Stimulated activated naive CD8-positive, alpha-beta T cell treated with anti-CD3 and anti-CD28 coated beads, Interleukin-15, Interleukin-2, amounts not matched to agents 100 ng/mL and 50 ng/mL, for 24 hours (primary cell): ENCODE data around the gene MAP4K2.
A peak's percentile ranks its signal among the peaks of the same experiment; 100 is the strongest.
"Not testable (repeated sequence)": the region's sequence is repeated elsewhere in the genome, so short reads cannot be mapped to it uniquely, and the experiment has no call there.

Source experiments
- H3K27ac Mint-ChIP-seq: one replicate; pipeline ENCODE4 v1.8.0; 2021; ENCODE audit warnings: mild to moderate bottlenecking, mixed read lengths
- H3K27me3 Mint-ChIP-seq: one replicate; pipeline ENCODE4 v1.8.0; 2021; ENCODE audit warnings: mixed read lengths
- H3K36me3 Mint-ChIP-seq: one replicate; pipeline ENCODE4 v1.8.0; 2021; ENCODE audit warnings: low read depth, mixed read lengths
- H3K4me1 Mint-ChIP-seq: one replicate; pipeline ENCODE4 v1.8.0; 2021; ENCODE audit warnings: low read depth, mixed read lengths
- H3K4me3 Mint-ChIP-seq: one replicate; pipeline ENCODE4 v1.8.0; 2021; ENCODE audit warnings: mild to moderate bottlenecking, mixed read lengths
- H3K9me3 Mint-ChIP-seq: one replicate; pipeline ENCODE4 v1.8.0; 2021; ENCODE audit warnings: mixed read lengths

The MAP4K2 gene

DNA sequence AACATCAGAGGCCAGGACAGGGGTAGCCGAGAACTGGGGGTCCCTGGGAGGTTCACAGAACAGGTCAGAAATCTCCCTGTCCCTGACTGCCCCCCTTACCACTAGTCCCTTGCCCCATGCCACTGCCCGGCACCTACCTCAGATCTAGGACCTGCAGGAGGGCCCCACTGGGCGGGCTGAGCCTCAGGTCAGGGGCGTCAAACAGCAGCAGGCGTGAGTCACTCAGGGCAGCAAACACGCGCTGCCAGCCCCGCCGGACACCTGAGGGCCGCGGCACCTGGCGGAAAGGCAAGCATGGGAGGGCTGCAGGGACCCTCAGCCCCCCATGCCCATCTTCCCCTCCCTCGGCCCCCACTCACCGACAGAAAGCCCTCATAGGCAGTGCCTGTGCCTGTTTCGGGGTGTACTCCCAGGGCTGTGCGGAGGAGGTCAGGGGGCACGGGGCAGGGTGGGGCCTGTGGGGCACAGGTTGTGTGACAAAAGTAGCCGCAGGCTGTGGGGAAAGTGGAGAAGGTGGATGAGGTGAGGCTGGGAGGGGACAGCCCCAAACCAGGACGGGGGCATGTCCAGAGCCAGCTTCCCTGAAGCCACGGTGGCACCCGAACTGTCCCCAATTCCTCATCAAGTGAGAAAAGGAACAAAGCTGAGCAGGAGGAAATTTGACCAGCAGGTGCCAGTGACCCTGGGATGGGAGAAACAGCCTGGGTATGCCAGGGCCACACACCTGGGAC is 29.6 kb upstream of the MAP4K2 start:
- no peak overlapping the region for H3K4me3 Mint-ChIP-seq
- H3K9me3 Mint-ChIP-seq: no peaks in the 10 kb centered on the region
- no peaks in the 10 kb centered on the region for H3K27me3 Mint-ChIP-seq
- H3K4me1 Mint-ChIP-seq: no peaks in the 10 kb centered on the region
- H3K27ac Mint-ChIP-seq: no peak overlapping the region
- no peaks in the 10 kb centered on the region for H3K36me3 Mint-ChIP-seq

DNA sequence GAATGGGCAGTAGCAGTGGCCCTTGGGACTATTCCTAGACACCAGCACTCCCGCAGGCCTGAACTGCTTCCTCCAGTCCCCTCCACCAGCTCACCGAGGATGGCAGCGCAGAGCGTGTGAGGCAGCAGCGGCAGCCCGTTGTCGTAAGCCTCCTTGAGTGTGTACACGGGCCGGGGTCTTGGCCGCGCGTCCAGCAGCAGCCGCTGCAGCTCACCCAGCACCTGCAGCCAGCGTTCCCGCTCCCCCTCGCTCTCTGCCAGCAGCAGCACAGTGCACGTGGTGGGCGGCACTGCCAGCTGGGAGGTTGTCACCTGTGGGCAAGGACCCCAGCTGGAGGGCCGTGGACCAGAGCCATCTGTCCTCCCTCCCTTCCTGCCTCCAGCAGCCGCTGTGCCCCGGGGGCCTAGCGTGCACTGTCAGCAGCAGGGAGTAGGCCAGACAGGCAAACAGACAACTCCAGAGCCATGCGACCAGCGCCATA is 28.4 kb upstream of the MAP4K2 start:
- H3K27ac Mint-ChIP-seq: no peak overlapping the region
- no peaks in the 10 kb centered on the region for H3K27me3 Mint-ChIP-seq
- H3K36me3 Mint-ChIP-seq: no peaks in the 10 kb centered on the region
- no peaks in the 10 kb centered on the region for H3K9me3 Mint-ChIP-seq
- H3K4me3 Mint-ChIP-seq: no peak overlapping the region
- H3K4me1 Mint-ChIP-seq: no peaks in the 10 kb centered on the region

GRCh38 chr11:64829536-64830251 is 26.7 kb upstream of the MAP4K2 start:
- Mint-ChIP-seq H3K27ac (no peak overlapping the region), H3K9me3 (no peaks in the 10 kb centered on the region), H3K27me3 (no peaks in the 10 kb centered on the region), H3K4me3 (no peak overlapping the region), H3K4me1 (no peaks in the 10 kb centered on the region), H3K36me3 (no peaks in the 10 kb centered on the region)

GRCh38 chr11:64827451-64827839 is 24.4 kb upstream of the MAP4K2 start:
- H3K27me3 Mint-ChIP-seq: no peaks in the 10 kb centered on the region
- no peaks in the 10 kb centered on the region for H3K9me3 Mint-ChIP-seq
- H3K4me1 Mint-ChIP-seq: no peaks in the 10 kb centered on the region
- no peak overlapping the region for H3K4me3 Mint-ChIP-seq
- no peak overlapping the region for H3K27ac Mint-ChIP-seq
- no peaks in the 10 kb centered on the region for H3K36me3 Mint-ChIP-seq

DNA sequence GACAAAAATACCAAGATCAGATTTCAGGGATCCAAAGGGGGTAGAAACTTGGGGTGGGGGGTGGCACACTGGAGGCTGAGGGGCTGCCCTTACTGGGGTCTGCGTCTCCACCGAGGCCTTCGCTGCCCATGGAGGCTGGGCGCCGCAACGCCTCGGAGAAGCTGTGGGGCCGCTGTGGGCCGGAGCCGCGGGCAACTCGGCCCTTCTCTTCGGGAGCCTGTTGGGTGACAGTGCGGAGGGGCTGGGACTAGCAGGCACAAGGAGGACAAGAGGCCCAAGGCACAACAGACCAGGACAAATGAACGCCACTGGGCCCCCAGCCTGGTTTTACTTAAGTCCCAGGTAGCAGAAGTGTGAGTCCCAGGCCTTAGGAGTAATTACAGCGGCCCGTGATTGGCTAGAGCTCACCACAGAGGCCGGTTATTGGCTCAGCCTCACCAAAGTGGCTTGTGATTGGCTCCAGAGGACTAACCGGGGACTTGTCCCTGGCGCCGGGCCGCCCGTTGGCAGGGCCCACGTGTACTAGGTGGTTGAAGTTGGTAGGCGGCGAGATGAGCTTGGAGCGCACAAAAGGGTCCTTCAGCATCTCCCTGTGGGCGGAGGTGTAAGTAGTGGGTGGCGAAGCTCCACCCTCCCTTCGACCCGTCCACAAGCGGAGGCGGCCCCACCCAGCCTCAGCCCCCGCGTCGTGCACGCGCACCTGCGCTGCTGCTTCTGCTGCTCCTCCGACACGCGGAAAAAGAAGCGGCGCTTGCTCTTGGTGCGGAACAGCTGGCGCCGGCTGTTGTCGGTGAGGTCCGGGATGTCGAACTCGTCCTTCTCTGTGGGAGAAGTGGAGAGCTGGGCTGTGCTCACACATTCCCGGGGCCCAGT is 23.8 kb upstream of the MAP4K2 start:
- no peak overlapping the region for H3K4me3 Mint-ChIP-seq
- H3K9me3 Mint-ChIP-seq: no peaks in the 10 kb centered on the region
- no peaks in the 10 kb centered on the region for H3K27me3 Mint-ChIP-seq
- H3K27ac Mint-ChIP-seq: no peak overlapping the region
- no peaks in the 10 kb centered on the region for H3K36me3 Mint-ChIP-seq
- no peaks in the 10 kb centered on the region for H3K4me1 Mint-ChIP-seq

DNA sequence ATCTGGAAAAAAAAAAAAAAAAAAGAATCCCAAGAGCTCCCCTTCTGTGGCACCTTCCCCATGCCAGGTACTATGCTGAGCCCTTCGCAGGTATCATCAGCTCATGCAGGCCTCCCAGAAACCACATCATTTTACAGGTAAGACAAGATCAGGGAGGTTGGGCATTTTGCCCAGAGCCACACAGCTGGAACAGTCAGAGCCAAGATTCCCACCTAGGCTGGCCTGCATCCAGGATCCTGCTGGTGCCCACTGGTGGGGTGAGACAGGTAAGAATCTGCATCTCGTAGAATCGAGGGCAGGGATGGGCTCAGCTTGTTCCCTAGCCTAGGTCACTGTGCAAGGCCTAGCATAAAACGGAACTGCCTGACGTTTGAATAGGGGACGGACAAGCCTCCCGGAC is 23.0 kb upstream of the MAP4K2 start:
- H3K4me3 Mint-ChIP-seq: no peak overlapping the region
- no peaks in the 10 kb centered on the region for H3K9me3 Mint-ChIP-seq
- H3K36me3 Mint-ChIP-seq: no peaks in the 10 kb centered on the region
- no peaks in the 10 kb centered on the region for H3K4me1 Mint-ChIP-seq
- H3K27me3 Mint-ChIP-seq: no peaks in the 10 kb centered on the region
- H3K27ac Mint-ChIP-seq: no peak overlapping the region

- H3K36me3 Mint-ChIP-seq: no peaks in the 10 kb centered on the region
- H3K4me3 Mint-ChIP-seq: no peak overlapping the region
- H3K4me1 Mint-ChIP-seq: no peaks in the 10 kb centered on the region
- H3K27me3 Mint-ChIP-seq: no peaks in the 10 kb centered on the region
- H3K27ac Mint-ChIP-seq: no peak overlapping the region
- no peaks in the 10 kb centered on the region for H3K9me3 Mint-ChIP-seq
Measured at GRCh38 chr11:64823568-64824119, 20.6 kb upstream of the MAP4K2 start.

DNA sequence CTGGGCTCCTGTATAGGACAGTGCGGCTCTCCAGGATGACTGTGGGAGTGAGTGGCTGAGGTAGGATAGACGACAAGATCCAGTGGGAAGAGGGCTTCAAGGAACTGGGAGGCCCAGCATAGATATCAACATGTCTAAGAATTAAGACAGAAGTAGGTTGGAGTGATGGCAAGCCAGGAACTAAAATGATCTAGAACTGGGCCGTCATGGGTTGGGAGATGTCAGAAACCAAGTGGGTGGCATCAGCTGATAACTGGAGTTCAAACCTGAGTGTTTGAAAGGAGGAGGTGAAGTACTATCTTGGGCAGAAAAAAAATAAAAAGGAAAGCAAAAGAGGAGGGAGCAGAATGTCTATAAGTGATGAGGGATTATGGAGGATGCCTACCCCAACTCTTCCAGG is 14.5 kb upstream of the MAP4K2 start:
- Mint-ChIP-seq H3K9me3 (no peaks in the 10 kb centered on the region), H3K36me3 (no peaks in the 10 kb centered on the region), H3K27ac (no peak overlapping the region)

GRCh38 chr11:64815433-64815832 is 12.4 kb upstream of the MAP4K2 start:
- H3K36me3 Mint-ChIP-seq, H3K4me3 Mint-ChIP-seq, H3K27me3 Mint-ChIP-seq, H3K27ac Mint-ChIP-seq, H3K9me3 Mint-ChIP-seq, H3K4me1 Mint-ChIP-seq: not testable (repeated sequence)

More for the DNA sequence above, 14.5 kb upstream of the MAP4K2 start:
- Mint-ChIP-seq H3K4me3 (no peak overlapping the region), H3K27me3 (no peaks in the 10 kb centered on the region), H3K4me1 (no peaks in the 10 kb centered on the region)

GRCh38 chr11:64814712-64815187 is 11.7 kb upstream of the MAP4K2 start:
- Mint-ChIP-seq H3K4me1 (peaks cover 8% of the 10 kb centered on the region), H3K27ac (no peak overlapping the region)

DNA sequence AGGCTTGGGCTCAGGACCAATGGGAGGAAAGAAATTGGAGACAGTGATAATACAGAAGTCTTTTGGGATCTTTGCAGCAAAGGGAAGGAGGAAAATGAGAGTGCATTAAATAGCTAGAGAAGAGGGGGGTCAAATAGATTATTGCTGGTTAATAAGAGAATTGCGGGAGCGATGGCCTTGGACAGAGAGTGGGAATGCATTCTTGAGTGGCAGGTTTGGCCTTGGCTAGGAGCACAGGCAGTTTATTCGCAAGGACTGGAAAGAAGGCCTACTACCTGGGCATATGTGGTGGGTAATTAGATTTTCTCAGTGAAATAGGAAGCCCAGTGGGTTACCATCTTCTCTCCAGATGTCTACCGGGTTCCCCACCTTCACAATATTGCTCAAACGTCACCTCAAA is 10.8 kb upstream of the MAP4K2 start:
- no peaks in the 10 kb centered on the region for H3K27me3 Mint-ChIP-seq
- H3K36me3 Mint-ChIP-seq: no peaks in the 10 kb centered on the region
- H3K4me3 Mint-ChIP-seq: no peak overlapping the region
- no peaks in the 10 kb centered on the region for H3K9me3 Mint-ChIP-seq
- peaks cover 16% of the 10 kb centered on the region for H3K4me1 Mint-ChIP-seq
- H3K27ac Mint-ChIP-seq: no peak overlapping the region

More at GRCh38 chr11:64814712-64815187, 11.7 kb upstream of the MAP4K2 start:
- H3K9me3 Mint-ChIP-seq: no peaks in the 10 kb centered on the region
- H3K4me3 Mint-ChIP-seq: no peak overlapping the region
- no peaks in the 10 kb centered on the region for H3K36me3 Mint-ChIP-seq
- H3K27me3 Mint-ChIP-seq: no peaks in the 10 kb centered on the region

GRCh38 chr11:64810891-64811272 is 7.9 kb upstream of the MAP4K2 start:
- Mint-ChIP-seq H3K36me3 (peaks cover 7% of the 10 kb centered on the region), H3K9me3 (no peaks in the 10 kb centered on the region), H3K27ac (peak overlapping the region; percentile 92), H3K27me3 (no peaks in the 10 kb centered on the region), H3K4me1 (peaks cover 22% of the 10 kb centered on the region), H3K4me3 (peak overlapping the region; percentile 89)

DNA sequence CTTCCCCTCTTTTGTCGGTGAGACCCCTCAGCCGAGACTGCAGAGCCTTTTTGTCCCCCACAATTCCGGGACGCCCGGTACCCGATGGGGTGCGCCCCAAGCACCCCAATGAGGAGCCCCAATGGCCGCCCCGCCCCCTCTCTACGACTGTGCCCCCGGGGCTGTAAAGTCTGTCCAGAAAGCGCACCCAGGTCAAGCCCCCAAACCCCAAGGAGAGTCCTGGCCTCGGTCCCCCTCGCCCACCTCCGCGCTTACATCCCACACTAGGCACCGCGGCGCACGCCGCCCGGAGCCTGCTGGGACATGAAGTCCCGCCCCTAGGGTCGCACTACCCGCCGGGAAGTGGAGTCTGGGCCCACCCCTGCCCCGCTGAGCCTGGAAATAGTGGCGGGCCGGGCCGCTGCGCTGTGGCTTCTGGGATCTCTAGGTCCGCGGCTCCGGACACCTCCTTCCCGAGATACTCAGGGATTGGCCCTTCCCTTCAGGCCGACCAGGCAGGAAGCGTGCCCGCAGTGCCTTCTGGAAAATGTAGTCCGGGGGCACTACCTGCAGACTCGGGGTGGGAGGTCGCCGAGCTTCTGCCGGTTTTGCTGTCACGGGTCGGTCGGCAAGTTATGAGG is 7.4 kb upstream of the MAP4K2 start, which contains the start of gene MEN1:
MEN1 (minus strand) TSS at position 281 of the 620 bp plus-strand sequence. CDS start 442 bp downstream, outside the sequence.
- H3K36me3 Mint-ChIP-seq: peaks cover 12% of the 10 kb centered on the region
- no peaks in the 10 kb centered on the region for H3K27me3 Mint-ChIP-seq
- H3K4me3 Mint-ChIP-seq: peak within 1 kb of the TSS; percentile 89
- no peaks in the 10 kb centered on the region for H3K9me3 Mint-ChIP-seq
- peaks cover 22% of the 10 kb centered on the region for H3K4me1 Mint-ChIP-seq
- H3K27ac Mint-ChIP-seq: peak within 1 kb of the TSS; percentile 92

DNA sequence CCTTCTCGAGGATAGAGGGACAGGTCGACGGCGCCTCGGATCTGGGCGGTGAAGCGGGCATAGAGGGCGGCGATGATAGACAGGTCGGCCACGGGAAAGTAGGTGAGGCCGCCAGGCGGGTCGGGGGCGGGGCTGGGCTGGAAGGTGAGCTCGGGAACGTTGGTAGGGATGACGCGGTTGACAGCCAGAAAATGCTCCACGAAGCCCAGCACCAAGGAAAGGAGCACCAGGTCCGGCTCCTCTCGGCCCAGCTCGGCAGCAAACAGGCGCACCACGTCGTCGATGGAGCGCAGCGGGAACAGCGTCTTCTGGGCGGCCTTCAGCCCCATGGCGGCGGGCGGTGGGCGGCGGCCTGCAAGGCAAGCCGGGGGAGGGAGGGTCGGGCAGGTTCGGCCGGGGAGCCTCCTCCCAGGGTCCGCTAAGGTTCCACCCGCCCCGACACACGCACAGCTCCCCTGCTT is 6.8 kb upstream of the MAP4K2 start:
- Mint-ChIP-seq H3K36me3 (peaks cover 13% of the 10 kb centered on the region), H3K4me1 (peaks cover 22% of the 10 kb centered on the region), H3K27me3 (no peaks in the 10 kb centered on the region), H3K9me3 (no peaks in the 10 kb centered on the region), H3K27ac (peak overlapping the region; percentile 92), H3K4me3 (peak overlapping the region; percentile 89)
